ENCODE data around the gene NDUFS6. TPM values are rescaled to one million over a fixed set of nuclear protein-coding genes. Genes with fewer than 3 reads are reported as not detected.

Gene NDUFS6
- total RNA-seq, 4 donors from 2014 or later = 22.0 to 86.9 (median 49.7) TPM

GRCh38 chr5:1807451-1808185 lies 6.4 kb downstream of the NDUFS6 start:
- no peak for TF ChIP-seq POLR2A (IDR thresholded peaks at IDR 0.05)
- TF ChIP-seq, protein P1, sequence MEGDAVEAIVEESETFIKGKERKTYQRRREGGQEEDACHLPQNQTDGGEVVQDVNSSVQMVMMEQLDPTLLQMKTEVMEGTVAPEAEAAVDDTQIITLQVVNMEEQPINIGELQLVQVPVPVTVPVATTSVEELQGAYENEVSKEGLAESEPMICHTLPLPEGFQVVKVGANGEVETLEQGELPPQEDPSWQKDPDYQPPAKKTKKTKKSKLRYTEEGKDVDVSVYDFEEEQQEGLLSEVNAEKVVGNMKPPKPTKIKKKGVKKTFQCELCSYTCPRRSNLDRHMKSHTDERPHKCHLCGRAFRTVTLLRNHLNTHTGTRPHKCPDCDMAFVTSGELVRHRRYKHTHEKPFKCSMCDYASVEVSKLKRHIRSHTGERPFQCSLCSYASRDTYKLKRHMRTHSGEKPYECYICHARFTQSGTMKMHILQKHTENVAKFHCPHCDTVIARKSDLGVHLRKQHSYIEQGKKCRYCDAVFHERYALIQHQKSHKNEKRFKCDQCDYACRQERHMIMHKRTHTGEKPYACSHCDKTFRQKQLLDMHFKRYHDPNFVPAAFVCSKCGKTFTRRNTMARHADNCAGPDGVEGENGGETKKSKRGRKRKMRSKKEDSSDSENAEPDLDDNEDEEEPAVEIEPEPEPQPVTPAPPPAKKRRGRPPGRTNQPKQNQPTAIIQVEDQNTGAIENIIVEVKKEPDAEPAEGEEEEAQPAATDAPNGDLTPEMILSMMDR (IDR thresholded peaks at IDR 0.05) = no peak
- no peak for DNase-seq (ENCODE audit: low spot score in 2 of 2)
- H3K4me3 ChIP-seq (ENCODE audit: low read depth, poor library complexity, severe bottlenecking) = no peak overlapping the region
- intact Hi-C loops (cut with DNase I; ENCODE audit: low total_unique reads) = no loop called here
- 88 to 91% methylated on average over 20 of the region's 20 CpGs for WGBS, 2 donors

DNA sequence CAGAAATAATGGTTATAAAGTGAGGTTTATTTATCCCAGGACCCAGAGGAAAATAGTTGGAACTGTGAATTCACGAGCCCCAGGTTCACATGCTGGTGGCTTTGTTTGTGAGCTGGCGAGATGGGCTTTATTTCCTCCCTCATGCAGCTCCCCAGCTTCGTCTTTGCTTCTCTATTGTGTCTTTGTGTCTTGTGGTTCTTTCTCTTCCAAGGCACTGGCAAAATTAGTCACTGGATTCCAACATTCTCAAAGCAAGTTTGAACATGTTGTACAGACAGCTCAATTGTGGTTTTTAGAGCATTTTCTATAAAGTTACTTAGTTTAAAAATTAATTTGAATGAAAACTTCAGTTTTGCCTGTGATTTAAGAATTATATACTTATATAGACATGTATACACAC lies 7.2 kb downstream of the NDUFS6 start:
- TF ChIP-seq, protein P1 (IDR thresholded peaks at IDR 0.05) = no peak
- TF ChIP-seq POLR2A (IDR thresholded peaks at IDR 0.05) = no peak

GRCh38 chr5:1809416-1810035 lies 8.3 kb downstream of the NDUFS6 start:
- DNase-seq (ENCODE audit: low spot score in 2 of 2) = no peak
- TF ChIP-seq, protein P1 (IDR thresholded peaks at IDR 0.05) = no peak
- TF ChIP-seq POLR2A (IDR thresholded peaks at IDR 0.05) = no peak
- H3K4me3 ChIP-seq (ENCODE audit: low read depth, poor library complexity, severe bottlenecking) = no peak overlapping the region
- WGBS, 2 donors = 92 to 93% methylated on average over 29 to 31 of the region's 32 CpGs
- intact Hi-C loops (cut with DNase I; ENCODE audit: low total_unique reads) = no loop called here

More for the DNA sequence above, 7.2 kb downstream of the NDUFS6 start:
- intact Hi-C loops (cut with DNase I; ENCODE audit: low total_unique reads) = no loop called here
- DNase-seq (ENCODE audit: low spot score in 2 of 2) = no peak
- WGBS, 2 donors = 43 to 56% methylated on average over 3 of the region's 3 CpGs
- H3K4me3 ChIP-seq (ENCODE audit: low read depth, poor library complexity, severe bottlenecking) = no peak overlapping the region

DNA sequence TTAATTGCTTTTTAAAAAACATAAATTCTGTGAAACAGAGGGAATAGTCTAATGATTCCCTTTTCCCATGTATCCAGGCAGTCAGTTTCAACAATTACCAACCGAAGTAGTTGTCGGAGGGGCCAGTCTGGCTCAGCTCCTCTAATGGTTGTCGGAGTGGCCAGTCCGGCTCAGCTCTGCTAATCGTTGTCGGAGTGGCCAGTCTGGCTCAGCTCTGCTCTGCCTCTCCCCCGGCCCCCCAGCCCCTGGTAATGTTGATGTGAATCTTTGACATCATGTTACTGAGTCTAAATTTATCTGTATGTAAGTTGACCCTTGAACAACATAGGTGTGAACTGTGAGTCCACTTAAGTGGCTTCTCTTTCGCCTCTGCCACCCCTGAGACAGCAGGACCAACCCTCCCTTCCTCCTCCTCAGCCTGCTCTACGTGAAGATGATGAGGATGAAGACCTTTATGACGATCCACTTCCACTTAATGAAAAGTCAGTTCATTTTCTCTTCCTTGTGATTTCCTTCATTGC lies 9.4 kb downstream of the NDUFS6 start:
- DNase-seq (ENCODE audit: low spot score in 2 of 2) = no peak
- intact Hi-C loops (cut with DNase I; ENCODE audit: low total_unique reads) = no loop called here
- no peak overlapping the region for H3K4me3 ChIP-seq (ENCODE audit: low read depth, poor library complexity, severe bottlenecking)
- TF ChIP-seq POLR2A (IDR thresholded peaks at IDR 0.05) = no peak
- TF ChIP-seq, protein P1 (IDR thresholded peaks at IDR 0.05) = no peak
- WGBS, 2 donors = 94 to 95% methylated on average over 10 of the region's 10 CpGs

- WGBS, 2 donors = 96% methylated on average over 30 of the region's 30 CpGs
- no peak overlapping the region for H3K4me3 ChIP-seq (ENCODE audit: low read depth, poor library complexity, severe bottlenecking)
- intact Hi-C loops (cut with DNase I; ENCODE audit: low total_unique reads) = no loop called here
- no peak for TF ChIP-seq POLR2A (IDR thresholded peaks at IDR 0.05)
- TF ChIP-seq, protein P1 (IDR thresholded peaks at IDR 0.05) = no peak
- DNase-seq (ENCODE audit: low spot score in 2 of 2) = no peak
Observed at GRCh38 chr5:1814183-1815020, 13.2 kb downstream of the NDUFS6 start.

Measured in lower leg skin (tissue), 4 donors.